AG04450 (cell line): ENCODE data around the gene RNF126. TPM values are rescaled to one million over a fixed set of nuclear protein-coding genes. Genes with fewer than 3 reads are reported as not detected.
A peak's percentile ranks its signal among the peaks of the same experiment; 100 is the strongest.

ENCODE experiments used
- CTCF ChIA-PET: fragments of 300-600, 350-600 bp; formaldehyde crosslinking; extraction: SDS; loops from one replicate; lab custom pipeline; 2022; ENCODE audit warnings: antibody characterized with exemption, inconsistent platforms; lab: Charles Lee
- POLR2A ChIA-PET: fragments of 350-600 bp; formaldehyde crosslinking; extraction: SDS; loops from one replicate; lab custom pipeline; 2021; ENCODE audit warnings: antibody characterized with exemption, inconsistent platforms; lab: Yijun Ruan, JAX
- DNase-seq: peaks from one replicate; pipeline ENCODE4 v3.0.0-alpha.2; 2011; ENCODE audit warnings: low read depth, low spot score
- H3K27ac ChIP-seq: one replicate; pipeline ENCODE4 v1.5.1; 2012; ENCODE audit warnings: low read depth, low read length, control low read depth
- H3K27me3 ChIP-seq: one replicate; pipeline ENCODE4 v1.6.0; 2012; ENCODE audit warnings: low read length; ENCODE audit not compliant: control insufficient read depth, insufficient read depth
- H3K4me3 ChIP-seq: 2 replicates; pipeline ENCODE4 v1.5.1; 2011; ENCODE audit warnings: mild to moderate bottlenecking, low read depth, low read length, control low read depth
- H3K9me3 ChIP-seq: 2 replicates; pipeline ENCODE4 v1.5.1; 2012; ENCODE audit warnings: low read length; ENCODE audit not compliant: control insufficient read depth, insufficient read depth
- polyA plus RNA-seq: library from polyadenylated mRNA; depleted of rRNA; stranded (reverse); fragments of >200 nt; gene quantifications from 2 replicates; pipeline ENCODE4 v1.2.3, GENCODE V29; 2011
- TF ChIP-seq, protein P1 (sequence below): IDR thresholded peaks from 2 replicates; pipeline ENCODE4 v1.5.1; 2011; ENCODE audit warnings: low read depth, low read length, control low read depth, inconsistent platforms

Gene RNF126
- polyA plus RNA-seq, 1 experiment = 1.7 TPM

DNA sequence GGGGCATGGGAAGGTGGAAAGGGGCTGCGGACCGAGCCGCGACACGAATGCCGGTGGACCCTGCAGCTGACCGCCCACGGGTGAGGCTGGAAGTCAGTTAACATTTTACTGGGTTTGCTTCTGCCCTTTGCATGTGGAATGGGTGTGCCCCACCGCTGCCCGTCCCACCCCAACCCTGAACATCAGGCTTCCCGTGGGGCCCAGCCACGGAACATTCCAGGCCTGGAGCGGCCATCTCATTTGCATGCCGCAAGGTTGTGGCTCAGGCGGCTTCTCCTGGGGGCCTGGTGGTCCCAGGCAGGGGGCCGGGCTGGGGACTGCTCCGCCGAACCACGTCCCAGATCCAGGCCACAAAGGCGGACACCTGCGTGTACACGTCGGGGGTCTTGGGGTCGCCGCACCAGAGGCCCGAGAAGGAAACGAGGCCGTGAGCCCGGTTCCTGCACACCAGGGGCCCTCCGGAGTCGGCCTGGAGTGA, 22.5 kb upstream of the RNF126 start:
- DNase-seq = no peak
- Histone ChIP-seq H3K27ac (no peak overlapping the region), H3K9me3 (peaks cover 12% of the 10 kb centered on the region; the same call in 1 of the 2 replicates), H3K27me3 (no peaks in the 10 kb centered on the region), H3K4me3 (no peak overlapping the region)
- TF ChIP-seq, protein P1, sequence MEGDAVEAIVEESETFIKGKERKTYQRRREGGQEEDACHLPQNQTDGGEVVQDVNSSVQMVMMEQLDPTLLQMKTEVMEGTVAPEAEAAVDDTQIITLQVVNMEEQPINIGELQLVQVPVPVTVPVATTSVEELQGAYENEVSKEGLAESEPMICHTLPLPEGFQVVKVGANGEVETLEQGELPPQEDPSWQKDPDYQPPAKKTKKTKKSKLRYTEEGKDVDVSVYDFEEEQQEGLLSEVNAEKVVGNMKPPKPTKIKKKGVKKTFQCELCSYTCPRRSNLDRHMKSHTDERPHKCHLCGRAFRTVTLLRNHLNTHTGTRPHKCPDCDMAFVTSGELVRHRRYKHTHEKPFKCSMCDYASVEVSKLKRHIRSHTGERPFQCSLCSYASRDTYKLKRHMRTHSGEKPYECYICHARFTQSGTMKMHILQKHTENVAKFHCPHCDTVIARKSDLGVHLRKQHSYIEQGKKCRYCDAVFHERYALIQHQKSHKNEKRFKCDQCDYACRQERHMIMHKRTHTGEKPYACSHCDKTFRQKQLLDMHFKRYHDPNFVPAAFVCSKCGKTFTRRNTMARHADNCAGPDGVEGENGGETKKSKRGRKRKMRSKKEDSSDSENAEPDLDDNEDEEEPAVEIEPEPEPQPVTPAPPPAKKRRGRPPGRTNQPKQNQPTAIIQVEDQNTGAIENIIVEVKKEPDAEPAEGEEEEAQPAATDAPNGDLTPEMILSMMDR = no peak
- ChIA-PET POLR2A (no interaction called here), CTCF (no interaction called here)

DNA sequence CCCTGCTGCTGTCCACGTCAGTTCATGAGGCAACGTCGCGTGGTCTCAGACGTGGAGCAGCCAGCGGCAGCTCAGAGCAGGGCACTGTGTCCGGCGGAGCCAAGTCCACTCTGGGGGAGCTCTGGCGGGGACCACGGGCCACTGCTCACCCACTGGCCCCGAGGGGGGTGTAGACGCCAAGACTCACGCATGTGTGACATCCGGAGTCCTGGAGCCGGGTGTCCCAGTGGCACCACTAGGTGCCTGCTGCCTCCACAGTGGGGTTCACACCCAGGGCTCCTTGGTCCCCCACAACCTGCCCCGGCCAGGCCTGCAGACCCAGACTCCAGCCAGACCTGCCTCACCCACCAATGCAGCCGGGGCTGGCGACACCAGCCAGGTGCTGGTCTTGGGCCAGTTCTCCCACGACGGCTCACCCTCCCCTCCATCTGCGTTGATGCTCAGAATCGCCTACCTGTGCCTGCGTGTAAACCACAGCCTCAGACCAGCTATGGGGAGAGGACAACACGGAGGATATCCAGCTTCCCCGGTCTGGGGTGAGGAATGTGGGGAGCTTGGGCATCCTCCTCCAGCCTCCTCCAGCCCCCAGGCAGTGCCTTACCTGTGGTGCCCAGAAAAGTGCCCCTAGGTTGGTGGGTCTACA, 19.8 kb upstream of the RNF126 start:
- TF ChIP-seq, protein P1 = no peak
- DNase-seq = no peak
- ChIA-PET POLR2A (interaction anchor here (0.8 kb wide), 1 partner anchor 34 kb away, joined by 5 read pairs; no protein-coding TSS in a partner anchor), CTCF (no interaction called here)
- Histone ChIP-seq H3K27ac (no peak overlapping the region), H3K9me3 (peaks cover 4% of the 10 kb centered on the region; the same call in 1 of the 2 replicates), H3K4me3 (no peak overlapping the region), H3K27me3 (no peaks in the 10 kb centered on the region)

DNA sequence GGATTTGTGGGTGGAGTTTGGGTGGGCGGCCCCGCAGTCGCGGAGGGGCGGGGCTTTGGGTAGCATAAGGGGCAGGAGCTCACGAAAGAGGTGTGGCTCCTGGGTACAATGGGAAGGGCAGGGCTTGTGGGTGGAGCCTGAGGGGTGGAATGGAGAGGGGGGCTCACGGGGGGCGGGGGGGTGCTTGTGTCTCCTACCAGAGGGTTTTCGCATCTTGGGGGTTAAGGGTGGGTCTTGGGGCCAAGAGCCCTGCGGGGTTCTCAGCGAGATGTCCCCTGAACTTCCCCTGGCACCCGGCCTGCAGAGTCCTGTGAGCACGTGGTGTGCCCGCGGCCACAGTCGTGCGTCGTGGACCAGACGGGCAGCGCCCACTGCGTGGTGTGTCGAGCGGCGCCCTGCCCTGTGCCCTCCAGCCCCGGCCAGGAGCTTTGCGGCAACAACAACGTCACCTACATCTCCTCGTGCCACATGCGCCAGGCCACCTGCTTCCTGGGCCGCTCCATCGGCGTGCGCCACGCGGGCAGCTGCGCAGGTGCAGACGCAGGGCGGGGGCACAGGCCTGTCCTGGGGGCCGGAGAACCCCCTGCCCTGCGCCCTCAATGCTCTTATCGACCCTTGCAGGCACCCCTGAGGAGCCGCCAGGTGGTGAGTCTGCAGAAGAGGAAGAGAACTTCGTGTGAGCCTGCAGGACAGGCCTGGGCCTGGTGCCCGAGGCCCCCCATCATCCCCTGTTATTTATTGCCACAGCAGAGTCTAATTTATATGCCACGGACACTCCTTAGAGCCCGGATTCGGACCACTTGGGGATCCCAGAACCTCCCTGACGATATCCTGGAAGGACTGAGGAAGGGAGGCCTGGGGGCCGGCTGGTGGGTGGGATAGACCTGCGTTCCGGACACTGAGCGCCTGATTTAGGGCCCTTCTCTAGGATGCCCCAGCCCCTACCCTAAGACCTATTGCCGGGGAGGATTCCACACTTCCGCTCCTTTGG, 18.3 kb upstream of the RNF126 start:
- ChIA-PET POLR2A (interaction anchor here (1.0 kb wide), 1 partner anchor 47 kb away, joined by 4 read pairs; no protein-coding TSS in a partner anchor), CTCF (interaction anchor here (0.6 kb wide), 1 partner anchor 27 kb away, joined by 4 read pairs; the partner anchor contains the start of gene PALM)
- H3K27me3 ChIP-seq = no peaks in the 10 kb centered on the region
- DNase-seq = no peak
- H3K4me3 ChIP-seq = no peak overlapping the region; the same call in 1 of the 2 replicates
- H3K9me3 ChIP-seq = peaks cover 4% of the 10 kb centered on the region; the same call in 1 of the 2 replicates
- TF ChIP-seq, protein P1 = no peak
- peak overlapping the region; percentile 84 for H3K27ac ChIP-seq

DNA sequence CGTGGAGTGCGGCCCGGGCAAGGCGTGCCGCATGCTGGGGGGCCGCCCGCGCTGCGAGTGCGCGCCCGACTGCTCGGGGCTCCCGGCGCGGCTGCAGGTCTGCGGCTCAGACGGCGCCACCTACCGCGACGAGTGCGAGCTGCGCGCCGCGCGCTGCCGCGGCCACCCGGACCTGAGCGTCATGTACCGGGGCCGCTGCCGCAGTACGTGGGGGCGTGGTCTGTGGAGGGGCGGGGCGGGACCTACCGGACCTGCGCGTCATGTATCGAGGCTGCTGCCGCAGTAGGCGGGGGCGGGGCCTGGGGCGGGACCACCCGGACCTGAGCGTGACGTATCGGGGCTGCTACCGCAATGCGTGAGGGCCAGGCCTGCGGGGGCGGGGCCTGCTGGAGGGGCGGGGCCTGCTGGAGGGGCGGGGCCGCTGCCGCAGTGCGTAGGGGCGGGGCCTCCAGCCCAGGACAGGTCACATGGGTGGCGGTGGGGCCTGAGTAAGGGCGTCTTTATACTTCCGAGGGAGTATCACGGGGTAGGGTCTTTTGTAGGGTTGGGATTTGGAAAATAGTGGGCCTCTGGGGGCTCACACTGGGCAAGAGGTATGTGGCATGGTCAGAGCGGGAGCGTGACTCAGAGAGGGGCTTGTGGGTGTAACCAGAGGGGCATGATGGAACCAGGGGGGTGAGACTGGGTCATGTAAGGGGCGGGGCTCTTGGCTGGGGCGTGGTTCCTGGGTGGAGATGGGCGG, 17.4 kb upstream of the RNF126 start:
- Histone ChIP-seq H3K27me3 (no peaks in the 10 kb centered on the region), H3K27ac (peak overlapping the region; percentile 84), H3K9me3 (peaks cover 4% of the 10 kb centered on the region; the same call in 1 of the 2 replicates), H3K4me3 (peak overlapping the region; percentile 65)
- ChIA-PET POLR2A (interaction anchor here (0.5 to 1.4 kb wide), 5 partner anchors 7 to 1221 kb away, joined by 3 to 4 read pairs (median 3); no protein-coding TSS in a partner anchor), CTCF (interaction anchor here (0.6 kb wide), 1 partner anchor 28 kb away, joined by 4 read pairs; the partner anchor contains the start of gene PALM)
- DNase-seq = peak; percentile 97
- TF ChIP-seq, protein P1 = peak; percentile 29
